NCI-H2029 (cell line): ENCODE data around the gene CEP63.
"Not testable (repeated sequence)": the region's sequence is repeated elsewhere in the genome, so short reads cannot be mapped to it uniquely, and the experiment has no call there.

ENCODE experiments used
- DNase-seq: peaks from one replicate; lab custom pipeline; 2025; lab: John Stamatoyannopoulos, UW

The CEP63 gene

DNA sequence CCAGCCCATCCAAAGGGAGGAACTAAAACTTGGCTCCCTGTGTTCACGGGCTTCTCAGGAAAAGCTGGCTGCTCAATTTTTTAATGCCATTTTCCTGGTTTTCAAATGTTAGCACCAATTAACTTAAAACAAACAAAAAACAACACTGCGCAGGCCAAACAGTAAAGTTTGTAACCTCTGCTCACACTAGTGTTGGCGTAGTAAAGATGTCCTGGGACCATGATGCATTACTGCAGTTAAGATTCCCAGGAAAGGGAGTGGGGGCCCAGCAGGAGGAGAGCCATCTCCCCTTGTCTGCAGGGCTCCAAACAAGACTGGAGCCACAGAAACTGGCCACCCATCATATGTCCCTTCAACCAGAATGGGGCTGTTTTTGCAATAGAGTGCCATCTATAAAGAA is 91.0 kb downstream of the CEP63 start:
- DNase-seq, result no peak

DNA sequence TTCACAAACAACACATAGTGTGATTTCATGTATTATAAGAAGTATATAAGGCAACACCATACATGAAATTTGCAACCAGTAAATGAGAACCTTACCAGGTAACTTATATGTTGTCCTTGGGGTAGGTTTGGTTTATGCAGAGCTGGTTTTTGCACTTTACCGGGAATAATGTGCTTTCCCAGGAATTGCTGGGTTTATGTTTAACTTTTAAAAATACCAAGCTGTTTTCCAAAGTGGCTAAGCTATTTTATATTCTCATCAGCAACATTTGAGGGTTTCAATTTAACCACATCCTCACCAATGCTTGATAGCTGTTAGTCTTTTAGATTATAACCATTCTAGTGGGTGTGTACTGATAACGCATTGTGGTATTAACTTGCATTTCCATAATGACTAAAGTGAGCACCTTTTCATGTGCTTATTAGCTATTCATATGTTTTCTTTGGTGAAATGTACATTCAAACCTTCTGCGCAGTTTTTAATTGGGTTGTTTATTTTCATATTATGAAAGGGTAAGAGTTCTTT is 93.3 kb downstream of the CEP63 start:
- DNase-seq, result no peak

DNA sequence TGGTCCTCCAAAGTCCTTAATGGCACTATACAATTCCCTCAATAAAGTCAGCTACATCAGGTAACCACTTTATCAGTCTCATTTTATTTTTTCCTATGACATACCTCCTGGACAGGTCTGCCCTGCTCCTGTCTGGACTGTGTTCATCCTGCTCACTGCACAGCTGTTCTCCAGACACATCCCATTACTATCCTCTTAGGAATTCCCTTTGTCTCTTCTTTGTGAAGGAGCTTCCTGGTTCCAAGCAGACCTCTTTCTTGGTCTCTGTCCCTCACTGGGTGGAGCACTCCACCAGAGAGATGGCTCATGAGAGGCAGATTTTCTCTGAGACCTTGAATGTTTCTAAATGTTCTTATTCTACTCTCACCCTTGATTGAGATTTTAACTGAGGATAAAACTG is 104.9 kb downstream of the CEP63 start:
- no peak for DNase-seq

DNA sequence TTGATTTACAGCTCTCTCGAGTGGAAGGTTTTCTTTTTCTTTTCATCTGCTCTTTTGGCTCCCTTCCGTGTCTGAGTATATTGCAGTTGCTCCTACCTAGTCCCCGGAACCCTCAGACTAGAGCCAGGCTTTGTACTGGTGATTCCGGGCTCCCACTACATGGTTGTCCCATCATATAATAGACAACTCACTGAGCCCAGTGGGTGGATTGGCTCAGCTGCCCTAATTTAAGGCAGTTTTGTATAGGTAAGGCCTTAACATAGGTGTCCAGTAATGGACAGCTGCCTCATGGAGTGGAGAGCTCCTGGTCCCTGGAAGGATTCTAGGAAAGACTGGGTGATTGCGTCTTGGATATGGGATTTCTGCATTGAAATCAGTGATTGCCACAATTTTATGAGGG is 106.9 kb downstream of the CEP63 start:
- DNase-seq, result no peak

DNA sequence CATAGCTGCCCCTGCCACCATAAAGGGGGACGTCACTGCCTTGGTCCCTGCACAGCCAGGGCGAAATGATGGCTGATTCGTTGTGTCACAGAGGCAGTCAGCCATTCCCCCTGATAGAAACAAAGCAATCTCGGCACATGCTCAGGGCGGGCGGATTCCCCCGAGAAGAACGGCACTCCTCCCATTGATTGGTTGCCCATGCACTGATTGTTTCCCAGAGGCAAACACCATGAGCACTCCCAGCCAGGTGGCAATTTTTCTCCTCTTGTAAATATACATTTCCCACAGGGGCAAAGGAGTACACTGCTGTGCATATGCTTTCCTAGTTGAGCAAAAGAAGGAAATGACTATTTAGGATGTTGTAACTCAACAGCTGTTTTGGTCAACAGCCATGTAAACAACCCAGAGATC is 108.5 kb downstream of the CEP63 start:
- DNase-seq, result no peak

DNA sequence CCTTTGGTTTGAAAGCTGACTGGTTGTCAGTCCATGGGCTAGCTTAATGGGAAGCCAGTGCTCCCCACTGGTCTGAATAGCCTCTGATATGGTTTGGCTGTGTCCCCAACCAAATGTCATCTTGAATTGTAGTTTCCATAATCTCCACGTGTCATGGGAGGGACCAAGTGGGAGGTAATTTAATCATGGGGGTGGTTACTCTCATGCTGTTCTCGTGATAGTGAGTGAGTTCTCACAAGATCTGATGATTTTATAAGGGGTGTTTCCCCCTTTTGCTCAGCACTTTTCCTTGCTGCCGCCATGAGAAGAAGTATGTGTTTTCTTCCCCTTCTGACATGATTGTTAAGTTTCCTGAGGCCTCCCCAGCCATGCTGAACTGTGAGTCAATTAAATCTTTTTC is 109.1 kb downstream of the CEP63 start:
- DNase-seq, result not testable (repeated sequence)

DNA sequence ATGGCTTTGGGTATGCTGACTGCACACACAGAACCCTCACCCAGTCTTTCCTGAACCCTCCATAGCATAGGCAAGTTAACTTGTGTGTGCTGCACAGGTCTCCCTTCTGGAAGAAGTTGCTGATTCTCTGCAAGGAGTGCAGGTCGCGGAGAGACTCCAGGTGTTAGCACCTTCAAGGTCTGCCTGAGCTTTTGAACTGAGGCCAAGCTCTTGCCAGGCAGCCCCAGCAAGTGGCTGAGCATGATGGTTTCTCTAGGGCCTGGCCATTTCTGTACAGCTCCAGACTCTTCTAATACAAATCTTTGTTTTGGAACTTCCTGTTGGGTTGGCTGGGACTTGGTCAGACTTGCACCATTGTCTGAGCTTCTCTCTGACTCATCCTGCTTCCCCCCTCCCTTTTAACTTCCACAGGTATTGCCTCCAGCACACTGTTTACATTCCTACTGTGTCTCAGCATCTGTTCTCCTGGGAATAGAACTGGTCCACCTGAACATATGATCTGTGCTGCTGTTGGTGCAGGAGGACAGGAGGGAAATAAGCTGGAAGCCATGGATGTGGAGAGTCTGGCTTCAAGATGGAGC is 111.6 kb downstream of the CEP63 start:
- no peak for DNase-seq

DNA sequence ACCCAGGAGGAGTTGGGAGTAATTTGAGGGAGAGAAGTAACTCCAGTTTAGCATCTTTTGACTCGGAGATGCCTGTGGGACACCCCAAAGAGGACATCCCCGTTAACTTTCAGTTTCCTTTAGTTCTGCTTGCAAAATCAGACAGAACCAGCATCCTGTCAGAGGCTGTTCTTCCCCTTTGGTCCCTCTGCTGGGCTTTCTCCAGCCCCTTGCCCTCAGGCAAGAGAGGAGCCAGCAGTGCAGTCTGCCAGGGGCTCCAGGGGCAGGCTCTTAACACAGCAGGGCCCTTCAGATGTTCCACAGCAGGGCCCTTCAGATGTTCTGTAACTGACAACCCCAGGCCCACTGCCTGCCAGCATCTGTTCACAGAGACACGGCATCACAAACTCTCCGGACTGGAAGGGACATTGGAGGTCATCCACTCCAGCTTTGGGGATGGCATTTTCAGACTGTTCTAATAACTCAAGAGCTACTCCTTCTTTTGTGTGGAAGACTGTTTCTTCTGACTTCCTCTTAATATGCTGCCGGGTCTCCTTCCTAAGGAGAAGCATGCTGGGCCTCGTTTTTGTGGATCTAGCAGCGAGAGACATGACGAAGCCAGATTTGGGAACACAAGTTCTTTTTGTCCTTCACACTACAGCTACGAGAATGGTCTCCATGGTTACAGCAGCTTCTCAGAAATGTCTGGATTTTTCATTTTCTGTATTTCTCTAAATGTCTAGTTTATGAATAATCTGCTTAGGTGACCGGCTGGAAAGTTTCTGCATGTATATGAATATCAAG is 113.1 kb downstream of the CEP63 start:
- no peak for DNase-seq

DNA sequence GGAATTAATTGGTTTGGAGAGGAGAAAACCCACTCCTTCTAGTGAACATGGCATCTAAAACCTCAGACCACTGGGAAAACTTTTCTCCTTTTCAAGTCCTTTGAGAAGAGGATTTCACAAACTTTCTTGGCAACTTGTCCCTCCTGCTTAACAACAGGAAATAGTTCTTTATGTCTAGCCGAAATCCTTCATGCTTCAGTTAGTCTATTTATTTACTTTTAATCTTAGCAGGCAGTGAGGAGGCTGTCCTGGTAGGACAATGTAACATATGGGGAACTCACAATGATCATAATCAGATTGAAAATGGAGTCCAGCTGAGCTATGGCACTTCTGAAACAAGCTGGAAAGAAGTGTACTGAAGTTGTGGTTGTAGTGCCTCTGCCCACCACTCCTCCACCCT is 114.3 kb downstream of the CEP63 start:
- no peak for DNase-seq

DNA sequence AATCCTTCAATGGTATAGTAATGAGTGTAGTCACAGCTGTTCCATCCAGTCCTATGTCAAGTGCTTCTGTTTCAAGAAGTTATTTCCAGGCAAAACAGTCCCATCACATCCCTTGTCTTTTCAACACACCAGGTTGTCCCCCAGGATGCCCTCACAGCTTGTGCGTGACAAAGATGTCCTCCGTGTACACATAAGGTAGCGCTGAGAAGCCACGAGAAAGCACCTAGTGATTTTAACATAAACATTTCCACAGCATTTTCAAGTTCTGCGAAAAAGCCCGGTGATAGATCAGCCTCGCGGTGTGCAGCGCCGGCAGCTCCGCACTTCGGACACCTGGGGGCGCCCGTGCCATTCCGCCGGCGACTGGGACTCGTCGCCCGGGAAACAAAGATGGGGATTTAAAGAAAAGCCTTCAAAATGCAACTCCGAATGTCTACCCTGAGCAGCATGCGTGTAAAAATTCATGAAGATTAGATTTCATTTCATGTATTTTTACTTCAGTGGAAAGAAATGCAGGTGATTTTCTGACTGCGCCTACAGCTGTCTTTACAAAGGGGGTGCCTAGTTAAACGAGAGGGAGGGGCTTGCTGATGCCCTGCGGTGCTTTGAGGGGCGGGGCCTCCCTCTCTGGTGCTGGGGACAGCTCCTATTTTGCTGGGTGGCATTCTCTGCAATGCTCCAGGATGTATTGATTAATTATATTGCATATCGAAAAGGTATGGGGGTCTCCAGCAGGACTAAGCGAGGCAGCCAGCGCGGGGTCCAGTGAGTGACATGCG is 115.0 kb downstream of the CEP63 start:
- DNase-seq, result peak; percentile 20

DNA sequence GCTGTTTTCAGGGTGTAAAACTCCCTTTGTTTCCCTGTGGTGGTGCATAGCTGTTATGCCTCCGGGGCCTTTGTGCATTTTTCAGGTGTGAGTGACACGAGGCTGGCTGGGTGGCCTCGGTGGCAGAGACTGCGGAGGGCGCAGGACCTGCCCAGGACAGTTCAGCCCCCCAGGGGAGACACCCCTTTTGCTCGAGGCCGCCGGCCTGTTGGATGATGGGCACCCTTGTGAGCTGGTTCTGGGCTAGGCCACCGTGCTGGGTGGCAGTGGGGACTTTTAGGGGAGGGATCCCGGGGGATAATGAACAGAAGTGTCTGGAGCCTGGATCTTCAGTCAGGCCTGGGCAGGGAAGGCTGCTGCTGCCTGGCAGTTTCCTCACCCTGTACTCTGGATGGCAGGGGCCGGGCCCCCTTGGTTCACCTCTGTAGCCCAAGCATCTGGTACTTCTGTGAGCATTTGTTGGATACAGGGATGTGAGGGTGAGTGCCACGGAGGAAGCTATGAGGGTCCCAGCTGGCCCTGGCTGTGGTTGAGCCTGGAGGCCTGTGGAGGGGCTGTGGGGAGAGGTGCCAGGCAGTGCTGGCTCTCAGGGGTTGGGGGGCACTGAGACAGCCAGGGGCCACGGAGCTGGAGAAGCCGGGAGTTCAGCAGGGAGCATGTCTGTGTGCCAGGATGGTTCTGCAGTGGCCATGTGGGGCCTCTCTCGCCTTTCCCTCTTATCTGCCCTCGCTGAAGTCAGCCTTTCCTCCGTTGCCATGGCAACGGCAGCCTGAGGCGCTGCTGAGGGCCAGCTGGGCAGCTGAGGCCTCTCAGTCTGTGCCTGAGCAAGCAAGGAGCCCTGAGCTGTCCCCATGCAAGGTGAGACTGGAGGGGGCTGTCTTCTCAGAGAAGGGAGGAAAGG is 115.9 kb downstream of the CEP63 start:
- DNase-seq, result no peak

DNA sequence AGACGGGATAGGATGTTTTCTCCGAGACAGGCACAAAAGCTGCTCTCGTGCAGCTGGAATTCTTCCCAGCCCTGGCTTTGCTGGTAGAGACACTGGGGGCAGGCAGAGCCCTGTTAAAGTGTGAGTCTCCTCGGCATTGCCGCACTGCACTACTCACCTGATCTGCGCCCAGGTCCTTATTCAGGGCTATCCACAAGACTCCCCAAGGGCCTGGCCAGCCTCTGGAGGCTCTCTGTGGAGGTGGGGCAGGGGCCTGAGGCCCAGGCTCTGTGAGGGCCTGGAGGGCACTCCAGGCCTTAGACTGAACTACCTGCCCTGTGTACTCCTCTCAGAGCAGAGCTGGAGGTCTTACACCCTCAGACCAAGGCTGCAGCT is 116.6 kb downstream of the CEP63 start:
- no peak for DNase-seq

DNA sequence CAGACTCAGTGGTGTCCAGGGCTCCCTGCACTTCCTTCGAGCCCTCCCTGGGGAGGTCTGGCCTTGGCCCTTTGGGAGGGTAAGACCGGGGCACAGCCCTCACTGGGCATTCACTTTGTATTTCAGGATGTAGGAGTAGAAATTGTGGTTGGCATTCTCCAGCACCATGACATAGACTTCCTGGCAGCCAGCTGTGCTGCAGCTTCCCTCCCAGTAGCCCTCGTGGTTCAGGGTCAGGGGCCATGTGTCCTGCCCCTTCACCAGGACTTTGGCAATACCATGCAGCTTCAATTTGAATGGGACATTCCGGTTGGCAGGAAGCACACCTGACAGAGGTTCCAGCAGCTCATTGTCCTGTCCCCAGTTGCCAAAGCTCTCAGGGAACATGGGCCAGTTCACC is 117.6 kb downstream of the CEP63 start:
- no peak for DNase-seq

DNA sequence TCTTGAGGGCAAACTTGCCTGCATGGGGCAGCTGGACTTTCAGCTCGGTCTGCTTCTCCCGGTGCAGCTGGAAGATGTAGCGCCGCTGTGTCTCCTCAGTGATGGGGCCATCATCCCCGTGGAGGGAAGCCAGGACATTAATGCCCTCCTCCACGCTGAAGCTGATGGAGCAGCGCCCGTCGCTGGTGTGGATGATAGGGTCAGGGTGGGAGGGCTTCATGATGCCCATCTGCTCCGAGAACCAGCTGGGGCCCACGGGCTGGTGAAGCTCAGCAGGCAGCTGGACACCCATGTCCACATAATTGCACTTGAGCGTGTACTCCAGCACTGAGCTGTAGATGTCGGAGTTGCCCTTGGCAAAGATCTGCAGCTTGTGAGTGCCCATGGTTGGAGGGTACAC is 118.1 kb downstream of the CEP63 start:
- no peak for DNase-seq

DNA sequence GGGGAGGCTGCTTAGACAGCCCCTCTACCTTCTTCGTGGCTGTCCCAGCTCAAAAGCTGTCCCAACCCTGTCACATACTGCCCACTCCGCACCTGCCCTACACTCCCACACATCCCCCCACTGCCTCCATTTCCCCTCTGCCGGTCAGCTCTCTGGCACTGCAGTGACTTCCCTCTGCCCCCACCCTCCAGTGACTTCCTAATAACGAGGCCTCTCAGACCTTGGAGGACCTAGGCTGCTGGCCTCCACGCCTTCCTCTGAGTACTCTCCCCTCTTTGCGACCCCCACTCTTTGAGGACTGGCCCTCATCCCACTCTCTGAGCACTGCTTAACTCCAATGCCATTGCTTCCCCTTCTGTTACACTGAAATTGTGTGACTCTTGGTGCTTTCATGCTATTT is 119.7 kb downstream of the CEP63 start:
- no peak for DNase-seq

DNA sequence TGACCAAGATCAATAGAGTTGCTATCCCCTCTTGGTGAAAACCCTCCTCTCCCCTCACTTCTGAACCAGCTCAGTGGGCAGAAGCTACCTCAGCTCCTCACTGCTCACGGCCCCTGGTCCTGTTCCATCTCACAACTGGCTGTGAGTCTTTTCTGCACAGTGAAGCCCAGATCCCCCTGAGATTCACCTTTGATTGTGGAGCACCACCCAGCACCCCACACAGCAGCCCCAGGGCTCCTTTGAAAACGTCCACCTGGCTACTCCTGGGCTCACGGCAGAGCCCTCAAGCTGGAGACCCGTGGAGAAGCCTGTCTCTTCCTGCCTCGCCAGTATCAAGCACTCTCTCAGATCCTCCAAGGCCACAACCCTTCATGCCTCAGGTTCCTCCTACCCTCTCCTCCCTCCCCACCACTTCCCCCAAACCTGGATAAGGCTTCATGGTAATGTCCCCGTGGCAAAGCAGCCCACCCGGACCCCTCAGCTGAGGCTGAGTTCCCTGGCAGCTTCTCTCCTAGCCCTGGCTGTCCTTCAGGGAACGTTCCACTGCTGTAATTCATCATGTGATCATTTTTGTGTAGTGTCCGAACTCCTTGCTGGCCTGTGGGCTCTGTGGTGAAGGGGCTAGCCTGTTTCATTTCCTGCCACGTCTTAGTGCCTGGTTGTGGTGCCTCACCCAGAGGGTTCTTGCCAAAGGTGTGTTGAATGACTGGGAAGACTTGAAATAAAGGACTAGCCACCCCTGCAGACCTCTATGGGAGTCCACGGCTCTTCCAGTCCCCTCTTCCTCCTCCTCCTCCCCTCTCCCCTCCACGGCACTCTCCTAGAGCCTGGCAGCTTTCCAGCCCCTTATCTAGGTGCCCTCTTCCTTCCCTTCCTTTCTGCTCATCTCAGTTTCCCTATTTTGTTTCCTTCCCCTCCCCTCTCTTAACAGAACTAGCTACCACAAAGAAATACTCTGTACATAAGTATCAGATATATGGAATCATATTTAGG is 120.5 kb downstream of the CEP63 start:
- DNase-seq, result no peak

DNA sequence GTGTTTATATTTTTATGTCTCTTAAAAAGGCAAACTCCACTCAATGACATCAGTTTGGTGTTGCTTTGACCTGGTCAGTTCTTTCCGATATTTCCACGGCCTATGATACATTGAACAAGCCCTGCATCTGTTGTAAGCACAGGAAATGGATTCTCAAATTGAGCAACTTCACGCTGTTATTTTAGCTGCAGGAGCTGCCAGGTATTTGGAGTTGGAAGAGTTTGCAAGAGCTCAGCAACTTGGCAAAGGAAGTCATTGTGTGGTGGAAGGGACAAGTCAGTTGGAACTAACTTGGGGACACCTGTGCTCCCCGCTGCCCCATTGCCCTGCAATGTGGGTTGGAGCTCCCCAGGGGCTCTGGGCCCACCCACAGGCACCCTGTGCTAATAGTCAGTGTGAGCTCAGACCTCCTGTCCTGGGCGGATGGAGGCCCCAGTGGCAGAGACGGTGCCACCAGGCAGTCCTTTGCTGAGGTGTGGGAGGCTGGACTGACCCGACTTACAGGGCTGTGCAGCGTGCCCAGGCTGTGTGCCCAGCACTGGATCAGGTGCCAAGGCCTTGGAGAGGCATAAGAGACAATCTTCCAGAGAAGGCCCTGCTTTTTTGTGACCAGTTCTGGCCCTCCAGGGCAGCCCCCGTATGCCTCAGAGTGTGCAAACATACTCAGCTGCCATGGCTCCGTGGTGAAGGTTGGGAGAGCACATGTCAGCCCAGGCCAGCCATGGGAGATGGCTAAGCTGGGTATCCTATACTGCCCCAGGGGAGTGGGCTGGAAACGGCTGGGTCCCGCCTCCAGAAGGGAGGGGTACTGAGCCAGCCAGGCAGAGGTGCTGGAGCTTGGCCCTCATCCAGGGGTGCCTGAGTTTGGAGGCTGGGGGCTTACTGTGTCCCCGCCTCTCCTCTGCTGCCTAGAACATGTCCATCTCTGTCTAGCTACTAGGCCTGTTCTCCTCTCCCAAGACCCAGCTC is 121.5 kb downstream of the CEP63 start:
- DNase-seq, result no peak

DNA sequence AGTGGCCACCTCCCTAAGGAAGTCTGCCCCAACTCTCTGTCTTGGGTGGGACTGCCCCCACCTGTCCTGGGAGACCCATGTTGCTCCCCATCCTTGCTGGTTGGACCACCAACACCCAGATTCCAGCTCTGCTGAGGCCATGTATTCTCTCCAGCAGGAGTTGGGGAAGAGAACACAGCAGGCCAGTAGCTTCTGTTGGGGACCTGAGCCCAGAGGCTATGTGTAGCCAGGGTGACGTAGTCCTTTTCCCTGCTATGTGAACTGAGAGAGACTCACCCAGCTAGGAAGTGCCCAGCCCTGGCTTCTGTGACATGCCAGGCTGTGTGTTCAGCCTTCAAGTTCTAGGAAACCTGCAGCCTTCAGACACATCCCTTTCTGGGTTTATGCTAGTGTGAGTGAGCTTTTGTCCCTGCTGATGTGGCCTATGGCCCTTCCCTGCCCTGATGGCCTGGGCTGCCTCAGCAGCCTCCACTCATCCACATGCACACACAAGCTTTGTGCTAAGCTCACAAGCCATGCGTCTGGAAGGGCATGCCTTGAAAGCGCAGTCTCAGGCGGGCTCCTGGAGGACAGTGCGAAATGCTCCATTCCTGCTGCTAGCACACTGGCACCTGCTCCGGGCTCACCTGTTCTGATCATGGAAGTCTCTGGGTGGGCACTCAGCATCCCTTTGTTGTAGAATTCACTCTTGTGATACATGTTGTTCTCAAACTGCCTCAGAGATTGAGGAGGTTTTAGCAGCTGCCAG is 122.3 kb downstream of the CEP63 start:
- DNase-seq, result no peak
